ENCODE data around the gene ABR. TPM values are rescaled to one million over a fixed set of nuclear protein-coding genes. Genes with fewer than 3 reads are reported as not detected.

The ABR gene
- total RNA-seq, 2 experiments from 2014 or later, result 144 to 145 TPM

DNA sequence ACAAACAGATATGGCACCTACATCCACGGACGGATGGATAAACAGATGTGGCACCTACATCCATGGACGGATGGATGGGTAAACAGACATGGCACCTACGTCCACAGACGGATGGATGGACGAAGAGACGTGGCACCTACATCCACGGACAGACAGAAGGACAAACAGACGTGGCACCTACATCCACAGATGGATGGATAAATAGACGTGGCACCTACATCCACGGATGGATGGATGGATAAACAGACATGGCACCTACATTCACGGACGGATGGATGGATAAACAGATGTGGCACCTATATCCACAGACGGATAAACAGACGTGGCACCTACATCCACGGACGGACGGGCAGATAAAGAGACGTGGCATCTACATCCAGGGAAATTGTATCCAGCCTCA is 137.3 kb downstream of the ABR start:
- CTCF ChIA-PET, result interaction anchor here (0.9 to 1.6 kb wide), 2 partner anchors 14 to 16 kb away, joined by 3 to 4 read pairs; no protein-coding TSS in a partner anchor
- H3K4me1 Mint-ChIP-seq, result no peaks in the 10 kb centered on the region
- POLR2A ChIA-PET, result no interaction called here

DNA sequence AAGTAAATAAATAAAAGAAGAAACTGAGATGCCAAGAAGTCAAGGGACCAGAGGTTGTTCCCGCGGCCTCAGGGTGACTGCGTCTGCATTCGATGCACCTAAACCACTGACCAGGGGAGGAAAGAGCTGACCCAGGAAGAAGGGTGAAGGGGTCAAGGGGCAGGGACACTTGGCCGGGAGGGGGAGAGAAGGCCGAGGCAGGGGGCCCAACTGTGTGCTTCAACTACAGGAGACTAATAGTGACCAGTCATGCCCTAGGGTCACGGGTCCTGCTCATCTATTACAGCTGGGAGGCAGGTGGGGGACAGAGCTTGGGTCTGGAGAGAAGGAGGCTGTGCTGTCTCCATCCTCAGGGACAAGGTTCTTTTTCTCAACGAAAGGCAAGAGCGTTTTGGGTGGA is 138.0 kb downstream of the ABR start:
- no peak overlapping the region for H3K4me3 Mint-ChIP-seq
- no peak overlapping the region for H3K27ac Mint-ChIP-seq
- ChIA-PET CTCF (interaction anchor here (1.6 kb wide), 1 partner anchor 15 kb away, joined by 4 read pairs; no protein-coding TSS in a partner anchor), POLR2A (no interaction called here)
- H3K4me1 Mint-ChIP-seq, result no peaks in the 10 kb centered on the region
- no peaks in the 10 kb centered on the region for H3K27me3 Mint-ChIP-seq
- H3K9me3 Mint-ChIP-seq, result peaks cover 5% of the 10 kb centered on the region
- no peak for DNase-seq
- peaks cover 30% of the 10 kb centered on the region for H3K36me3 Mint-ChIP-seq (ENCODE audit: low read depth)

More for the DNA sequence above, 137.3 kb downstream of the ABR start:
- Mint-ChIP-seq H3K27me3 (no peaks in the 10 kb centered on the region), H3K27ac (no peak overlapping the region), H3K4me3 (no peak overlapping the region), H3K9me3 (peaks cover 5% of the 10 kb centered on the region), H3K36me3 (ENCODE audit: low read depth) (peaks cover 27% of the 10 kb centered on the region)
- no peak for DNase-seq

DNA sequence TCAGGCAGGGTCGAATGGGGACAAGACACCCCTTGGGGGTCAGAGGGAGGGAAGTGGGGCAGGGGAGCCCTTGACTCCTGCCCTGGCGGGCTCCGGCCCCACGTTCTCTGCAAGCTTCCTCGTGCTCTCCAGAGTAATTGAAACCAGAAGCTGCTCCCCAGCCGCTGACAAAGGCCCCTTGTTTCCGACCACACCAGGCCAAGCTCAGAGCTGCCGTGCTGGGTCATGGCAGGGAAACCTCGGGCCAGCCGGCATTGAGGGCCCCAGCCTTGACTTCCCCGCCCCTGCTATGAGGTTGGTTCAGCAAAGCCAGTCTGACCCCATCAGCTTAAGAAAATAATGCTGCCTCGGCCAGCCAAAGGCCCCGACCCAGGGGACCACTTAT is 139.6 kb downstream of the ABR start:
- no peak overlapping the region for H3K4me3 Mint-ChIP-seq
- ChIA-PET CTCF (interaction anchor here (0.8 to 1.4 kb wide), 2 partner anchors 16 to 18 kb away, joined by 3 to 5 read pairs; no protein-coding TSS in a partner anchor), POLR2A (no interaction called here)
- H3K9me3 Mint-ChIP-seq, result peaks cover 5% of the 10 kb centered on the region
- H3K27me3 Mint-ChIP-seq, result no peaks in the 10 kb centered on the region
- DNase-seq, result no peak
- H3K36me3 Mint-ChIP-seq (ENCODE audit: low read depth), result peaks cover 27% of the 10 kb centered on the region
- H3K27ac Mint-ChIP-seq, result no peak overlapping the region
- no peaks in the 10 kb centered on the region for H3K4me1 Mint-ChIP-seq

DNA sequence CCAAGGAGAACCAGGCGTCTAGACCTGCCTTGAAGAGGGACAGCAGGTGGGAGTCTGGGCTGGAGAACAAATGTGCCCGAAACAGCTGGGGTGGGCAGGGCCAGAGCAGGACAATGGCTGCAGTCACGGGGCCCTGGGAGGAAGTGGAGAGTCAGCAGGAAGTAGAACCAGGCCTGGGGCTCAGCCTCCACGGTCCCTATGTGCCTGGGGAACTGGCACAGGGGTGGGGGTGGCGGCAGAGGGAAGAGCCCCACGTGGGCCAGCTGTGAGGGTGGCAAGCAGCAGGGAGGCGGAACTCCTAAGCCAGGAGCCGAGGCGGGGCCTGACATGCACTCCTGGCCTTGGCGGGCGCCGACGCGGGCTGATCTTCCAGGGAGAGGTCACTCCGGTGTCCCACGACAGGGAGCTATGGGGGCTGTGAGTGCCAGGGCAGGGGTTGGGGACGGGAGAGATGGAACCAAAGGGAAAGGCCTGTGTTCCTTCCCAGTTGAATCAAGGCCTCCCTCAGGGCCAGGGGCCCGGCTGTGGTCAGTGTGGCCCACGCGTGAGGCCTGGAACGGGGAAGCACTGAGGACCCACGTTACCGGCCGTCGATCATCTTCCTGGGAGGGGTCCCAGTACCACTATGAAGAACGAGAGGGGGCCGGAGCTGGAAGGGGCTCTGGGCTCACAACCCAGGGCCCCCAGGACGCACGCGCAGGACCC is 140.1 kb downstream of the ABR start:
- Mint-ChIP-seq H3K4me1 (no peaks in the 10 kb centered on the region), H3K27me3 (no peaks in the 10 kb centered on the region), H3K4me3 (no peak overlapping the region), H3K36me3 (ENCODE audit: low read depth) (peaks cover 21% of the 10 kb centered on the region), H3K9me3 (peaks cover 5% of the 10 kb centered on the region), H3K27ac (no peak overlapping the region)
- CTCF ChIA-PET, result interaction anchor here (0.8 to 1.4 kb wide), 2 partner anchors 17 to 19 kb away, joined by 3 to 5 read pairs; no protein-coding TSS in a partner anchor
- no peak for DNase-seq
- POLR2A ChIA-PET, result no interaction called here

DNA sequence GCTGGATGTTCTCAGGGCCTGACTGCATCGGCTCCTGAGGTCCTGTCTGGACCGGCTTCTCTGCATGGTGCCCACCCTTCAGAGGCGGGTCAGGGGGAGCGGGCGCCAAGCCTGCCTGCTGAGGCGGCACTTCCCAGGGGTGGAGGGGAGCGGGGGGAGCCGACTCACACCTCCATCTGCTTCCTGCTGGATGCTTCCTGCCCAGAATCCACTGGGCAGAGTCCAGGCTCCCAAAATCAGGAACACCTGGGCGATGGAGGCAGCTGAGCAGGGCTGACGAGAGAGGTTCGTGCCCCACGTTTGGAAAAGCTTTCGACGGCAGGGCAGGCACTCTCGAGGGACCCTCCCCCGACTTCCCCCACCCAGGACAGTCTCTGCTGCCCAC is 140.7 kb downstream of the ABR start:
- H3K4me1 Mint-ChIP-seq, result no peaks in the 10 kb centered on the region
- peaks cover 19% of the 10 kb centered on the region for H3K36me3 Mint-ChIP-seq (ENCODE audit: low read depth)
- ChIA-PET POLR2A (no interaction called here), CTCF (interaction anchor here (1.4 kb wide), 1 partner anchor 17 kb away, joined by 5 read pairs; no protein-coding TSS in a partner anchor)
- no peaks in the 10 kb centered on the region for H3K27me3 Mint-ChIP-seq
- no peak overlapping the region for H3K27ac Mint-ChIP-seq
- DNase-seq, result no peak
- H3K4me3 Mint-ChIP-seq, result no peak overlapping the region
- H3K9me3 Mint-ChIP-seq, result peaks cover 5% of the 10 kb centered on the region

DNA sequence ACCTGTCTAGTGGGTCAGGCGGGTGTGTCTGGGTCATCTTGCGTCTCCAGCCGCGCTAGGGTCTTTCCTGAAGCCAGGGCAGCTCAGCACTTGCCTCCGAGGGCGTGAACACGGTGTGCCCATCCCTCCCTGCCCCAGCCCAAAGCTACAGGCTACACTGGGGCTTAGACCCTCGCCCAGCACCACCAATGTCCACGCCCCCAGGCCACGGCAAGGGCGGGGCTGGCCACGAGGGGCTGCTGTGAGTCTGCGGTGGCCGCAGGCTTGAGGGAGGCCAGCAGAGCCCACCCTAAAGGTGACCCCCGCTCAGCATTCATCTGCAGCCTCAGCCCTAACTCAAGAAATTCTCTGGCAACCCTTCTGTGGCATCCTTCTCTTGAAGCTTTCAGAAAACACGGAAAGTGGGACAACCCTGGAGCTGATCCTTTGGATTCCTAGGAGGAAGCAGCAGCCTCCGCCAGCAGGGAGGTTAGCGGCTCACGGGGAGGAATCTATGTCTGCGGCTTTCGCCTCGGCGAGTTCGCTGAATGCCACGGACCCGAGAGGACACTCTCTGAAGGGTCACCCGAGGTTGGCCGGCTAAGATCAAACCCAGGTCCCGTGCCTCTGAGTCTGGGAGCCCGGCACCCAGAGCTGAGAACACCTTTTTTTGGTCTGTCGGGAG is 141.2 kb downstream of the ABR start:
- ChIA-PET POLR2A (no interaction called here), CTCF (no interaction called here)
- no peak overlapping the region for H3K4me3 Mint-ChIP-seq
- DNase-seq, result no peak
- peaks cover 19% of the 10 kb centered on the region for H3K36me3 Mint-ChIP-seq (ENCODE audit: low read depth)
- H3K9me3 Mint-ChIP-seq, result peaks cover 5% of the 10 kb centered on the region
- H3K4me1 Mint-ChIP-seq, result no peaks in the 10 kb centered on the region
- H3K27me3 Mint-ChIP-seq, result no peaks in the 10 kb centered on the region
- no peak overlapping the region for H3K27ac Mint-ChIP-seq

DNA sequence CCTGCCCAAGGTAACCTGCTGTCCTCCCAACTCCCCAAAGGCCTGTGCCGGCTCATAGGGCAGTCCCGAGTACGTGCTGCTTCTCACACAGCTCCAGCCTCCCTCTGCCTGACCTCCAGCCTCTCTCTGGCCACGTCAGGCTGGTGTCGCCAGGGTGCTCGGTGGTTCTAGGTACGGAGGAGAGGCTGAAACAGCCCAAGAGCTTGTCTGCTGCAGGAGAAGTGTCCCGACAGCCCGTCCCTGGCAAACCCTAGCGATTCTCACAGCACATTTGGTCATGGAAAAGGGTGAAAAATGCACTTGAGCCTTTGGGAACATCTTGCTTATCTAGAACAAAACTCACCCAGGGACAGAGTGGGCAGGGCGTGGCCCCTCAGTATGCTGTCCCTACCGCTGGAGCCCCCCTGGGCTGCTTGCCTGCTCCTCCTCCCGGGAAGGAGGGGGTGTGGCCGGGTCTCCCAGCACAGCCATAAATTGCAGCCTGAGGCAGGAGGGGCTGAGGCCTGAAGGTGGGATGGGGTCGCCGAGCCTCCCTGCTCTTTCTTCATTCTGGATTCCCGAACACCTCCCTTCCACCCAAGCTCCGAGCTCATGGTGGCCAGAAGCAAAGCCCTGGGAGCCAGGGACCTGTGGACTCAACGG is 142.4 kb downstream of the ABR start:
- Mint-ChIP-seq H3K27me3 (no peaks in the 10 kb centered on the region), H3K4me1 (no peaks in the 10 kb centered on the region), H3K4me3 (no peak overlapping the region), H3K36me3 (ENCODE audit: low read depth) (peaks cover 13% of the 10 kb centered on the region), H3K9me3 (peaks cover under 1% of the 10 kb centered on the region), H3K27ac (no peak overlapping the region)
- no peak for DNase-seq
- CTCF ChIA-PET, result no interaction called here
- POLR2A ChIA-PET, result no interaction called here

DNA sequence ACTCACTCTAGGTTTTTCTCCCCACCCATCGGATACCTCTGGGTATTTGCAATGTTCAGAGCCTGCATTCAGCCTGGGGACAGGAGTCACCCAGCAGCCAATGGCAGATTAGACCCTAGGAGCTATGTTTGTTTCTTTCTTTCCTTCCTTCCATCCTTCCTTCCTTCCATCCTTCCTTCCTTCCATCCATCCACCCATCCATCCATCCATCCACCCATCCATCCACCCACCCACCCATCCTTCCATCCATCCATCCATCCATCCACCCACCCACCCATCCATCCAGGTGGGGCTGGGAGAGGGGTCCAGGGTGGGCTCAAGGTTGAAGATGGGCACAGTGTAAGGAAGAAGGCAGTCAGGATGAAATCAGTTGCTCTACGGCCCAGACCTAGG is 142.9 kb downstream of the ABR start:
- CTCF ChIA-PET, result no interaction called here
- Mint-ChIP-seq H3K4me3 (no peak overlapping the region), H3K9me3 (no peaks in the 10 kb centered on the region), H3K27ac (no peak overlapping the region), H3K4me1 (no peaks in the 10 kb centered on the region), H3K36me3 (ENCODE audit: low read depth) (peaks cover 8% of the 10 kb centered on the region), H3K27me3 (no peaks in the 10 kb centered on the region)
- DNase-seq, result no peak
- POLR2A ChIA-PET, result no interaction called here

DNA sequence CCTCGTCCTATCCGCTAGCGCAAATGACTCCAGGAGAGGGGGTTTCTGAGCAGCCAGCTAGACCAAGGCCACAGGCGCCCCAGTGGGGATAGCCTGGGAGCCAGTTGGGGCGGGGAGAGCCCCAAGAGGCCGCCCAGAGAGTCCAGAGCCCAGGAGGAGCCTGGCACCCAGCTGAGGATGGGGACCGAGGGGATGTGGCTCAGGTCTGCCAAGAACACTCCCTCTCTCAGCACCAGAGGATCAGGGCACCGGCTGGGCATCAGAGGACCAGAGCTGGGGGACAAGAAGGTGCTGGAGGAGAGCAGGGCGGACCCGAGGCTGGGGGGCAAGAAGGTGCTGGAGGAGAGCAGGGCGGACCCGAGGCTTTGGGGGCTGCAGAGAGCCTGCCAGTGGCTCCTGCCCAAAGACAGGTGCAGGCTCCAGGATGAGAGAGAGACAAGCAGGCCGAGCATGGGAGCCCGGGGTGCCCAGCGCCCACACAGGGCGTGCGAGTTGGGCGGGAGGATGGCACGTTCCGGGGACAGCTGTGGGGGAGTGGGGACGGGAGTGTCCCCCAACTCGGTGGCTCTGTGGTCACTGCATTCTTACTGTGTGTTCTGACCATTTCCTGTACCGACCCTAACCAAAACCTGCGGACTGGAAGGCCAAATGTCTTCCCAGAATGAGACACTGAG is 143.5 kb downstream of the ABR start:
- no peak for DNase-seq
- no peaks in the 10 kb centered on the region for H3K9me3 Mint-ChIP-seq
- H3K27ac Mint-ChIP-seq, result no peak overlapping the region
- ChIA-PET CTCF (no interaction called here), POLR2A (no interaction called here)
- no peak overlapping the region for H3K4me3 Mint-ChIP-seq
- H3K36me3 Mint-ChIP-seq (ENCODE audit: low read depth), result peaks cover 5% of the 10 kb centered on the region
- no peaks in the 10 kb centered on the region for H3K4me1 Mint-ChIP-seq
- no peaks in the 10 kb centered on the region for H3K27me3 Mint-ChIP-seq

DNA sequence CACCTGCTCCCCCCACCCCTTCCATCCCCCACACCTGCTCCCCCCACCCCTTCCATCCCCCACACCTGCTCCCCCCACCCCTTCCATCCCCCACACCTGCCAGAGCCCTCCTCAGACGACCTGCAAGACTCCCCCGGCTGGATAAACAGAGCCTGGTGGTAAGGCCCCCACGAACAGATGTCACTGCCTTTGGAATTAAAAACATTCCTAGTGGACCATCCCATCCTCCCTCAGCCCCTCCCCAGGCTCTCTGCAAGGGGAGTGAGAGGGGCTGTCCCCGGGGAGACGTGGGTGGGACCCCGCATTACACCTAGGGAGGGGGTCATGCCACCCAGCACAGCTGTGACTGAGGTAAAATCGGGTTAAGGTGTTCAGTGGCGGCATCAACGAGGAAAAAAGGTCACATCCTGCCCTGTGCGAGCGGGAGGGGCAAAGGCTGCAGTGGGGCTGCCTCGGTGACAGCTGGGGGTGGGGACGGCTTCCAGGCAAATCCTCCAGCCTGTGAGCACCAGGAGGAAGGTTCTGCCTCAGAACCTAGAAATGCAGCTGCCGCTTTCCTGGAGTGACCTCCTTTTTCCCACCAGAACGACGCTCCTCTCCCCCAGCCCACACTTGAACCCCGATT is 144.1 kb downstream of the ABR start:
- CTCF ChIA-PET, result no interaction called here
- no peak for DNase-seq

DNA sequence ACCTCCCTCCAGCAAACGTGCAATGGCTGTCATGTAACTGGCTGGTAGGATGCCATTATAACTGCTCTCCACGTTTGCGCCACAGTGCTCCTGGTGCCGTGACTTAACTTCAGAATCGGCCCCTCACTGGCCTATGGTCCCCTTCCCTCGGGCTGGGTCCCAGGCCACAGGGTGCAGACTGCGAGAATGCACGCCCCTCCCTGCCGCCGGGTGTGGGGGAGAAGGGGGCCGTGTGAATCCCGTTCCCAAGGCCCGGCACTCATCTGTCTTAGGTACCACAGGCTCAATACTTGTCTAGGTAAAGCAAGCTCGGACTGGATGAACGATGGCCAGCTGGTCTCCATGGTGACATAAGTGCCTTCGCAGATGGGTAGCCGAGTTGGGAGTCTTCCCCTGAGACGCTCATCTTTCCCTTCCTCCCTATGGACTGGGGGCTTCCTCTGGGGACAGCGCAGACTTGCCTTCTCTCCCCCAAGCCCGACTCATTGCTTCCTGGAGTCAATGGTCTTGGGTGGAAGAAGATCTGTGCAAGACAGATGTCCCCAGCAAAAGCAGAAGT is 145.1 kb downstream of the ABR start:
- H3K9me3 Mint-ChIP-seq, result no peaks in the 10 kb centered on the region
- no peaks in the 10 kb centered on the region for H3K27me3 Mint-ChIP-seq
- no peak for DNase-seq
- H3K4me1 Mint-ChIP-seq, result no peaks in the 10 kb centered on the region
- peaks cover 5% of the 10 kb centered on the region for H3K36me3 Mint-ChIP-seq (ENCODE audit: low read depth)
- CTCF ChIA-PET, result no interaction called here
- POLR2A ChIA-PET, result no interaction called here
- H3K4me3 Mint-ChIP-seq, result no peak overlapping the region
- H3K27ac Mint-ChIP-seq, result no peak overlapping the region

More for the DNA sequence above, 144.1 kb downstream of the ABR start:
- Mint-ChIP-seq H3K4me3 (no peak overlapping the region), H3K27me3 (no peaks in the 10 kb centered on the region), H3K9me3 (no peaks in the 10 kb centered on the region), H3K27ac (no peak overlapping the region), H3K36me3 (ENCODE audit: low read depth) (peaks cover 5% of the 10 kb centered on the region), H3K4me1 (no peaks in the 10 kb centered on the region)
- POLR2A ChIA-PET, result no interaction called here

DNA sequence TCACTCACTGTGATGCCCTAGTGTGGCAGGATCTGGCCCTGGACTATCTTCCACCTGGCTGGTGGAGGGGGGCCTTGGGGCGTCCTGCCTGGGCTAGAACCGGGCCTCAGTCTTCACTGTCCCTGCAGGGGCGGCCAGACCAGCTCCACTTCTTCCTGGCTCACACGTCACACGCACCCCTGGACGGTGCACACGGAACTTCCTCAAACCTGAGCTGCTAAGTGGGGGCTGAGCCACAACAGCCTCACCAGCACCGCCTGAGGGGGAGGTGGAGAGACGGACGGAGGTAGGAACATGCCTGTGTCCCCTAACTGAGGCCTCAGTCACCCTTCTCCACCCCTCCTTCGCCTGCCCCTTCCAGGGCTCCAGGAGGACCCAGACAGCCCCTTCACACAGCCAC is 146.3 kb downstream of the ABR start:
- H3K9me3 Mint-ChIP-seq, result no peaks in the 10 kb centered on the region
- no peaks in the 10 kb centered on the region for H3K4me1 Mint-ChIP-seq
- H3K36me3 Mint-ChIP-seq (ENCODE audit: low read depth), result peaks cover 5% of the 10 kb centered on the region
- no peaks in the 10 kb centered on the region for H3K27me3 Mint-ChIP-seq
- no peak overlapping the region for H3K27ac Mint-ChIP-seq
- ChIA-PET CTCF (no interaction called here), POLR2A (no interaction called here)
- H3K4me3 Mint-ChIP-seq, result no peak overlapping the region
- DNase-seq, result no peak

DNA sequence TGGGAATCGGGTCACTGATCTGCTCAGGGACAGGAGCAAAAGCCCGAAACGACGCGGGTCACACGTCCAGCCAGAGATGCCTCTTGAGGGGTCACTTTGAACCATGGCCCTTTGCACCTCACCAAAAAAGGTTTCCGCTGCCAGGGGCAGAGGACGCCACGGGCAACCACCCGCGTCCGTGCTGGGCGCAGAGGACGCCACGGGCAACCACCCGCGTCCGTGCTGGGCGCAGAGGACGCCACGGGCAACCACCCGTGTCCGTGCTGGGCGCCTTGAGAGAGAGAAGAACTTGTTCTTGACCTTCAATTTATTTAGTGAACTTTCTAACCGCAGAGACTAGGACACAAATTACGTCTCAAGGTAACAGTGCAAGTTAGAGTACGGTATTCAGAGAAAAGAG is 147.4 kb downstream of the ABR start:
- Mint-ChIP-seq H3K4me1 (no peaks in the 10 kb centered on the region), H3K9me3 (no peaks in the 10 kb centered on the region), H3K36me3 (ENCODE audit: low read depth) (peaks cover 5% of the 10 kb centered on the region), H3K4me3 (no peak overlapping the region), H3K27me3 (no peaks in the 10 kb centered on the region), H3K27ac (no peak overlapping the region)
- ChIA-PET CTCF (no interaction called here), POLR2A (no interaction called here)
- no peak for DNase-seq

Measured in activated CD4-positive, alpha-beta memory T cell treated with anti-CD3 and anti-CD28 coated beads, Interleukin-2, amount 10 ng/mL, durations not matched to agents 7 days and 5 days (primary cell).